HepG2 (cell line): ENCODE results near the gene B4GALT3. TPM values are rescaled to one million over a fixed set of nuclear protein-coding genes. Genes with fewer than 3 reads are reported as not detected.

Experiments
- AHR ChIP-seq: IDR thresholded peaks from 2 replicates; pipeline ENCODE4 v1.6.1; 2018; ENCODE audit warnings: missing genetic modification reagents, missing compliant biosample characterization
- CBX2 ChIP-seq, 2 experiments: fragments of 200-600 bp in 1 of 2; sonication (generic); formaldehyde crosslinking in 1 of 2; IDR thresholded peaks; 2 replicates each; pipeline versions ENCODE4 v1.7.0 to v1.8.1; 2018 to 2022; ENCODE audit warnings: low read depth in 2 of 2, low read length in 1 of 2, mild to moderate bottlenecking in 1 of 2, missing genetic modification reagents in 1 of 2
- ELF4 ChIP-seq: sonication (generic); formaldehyde crosslinking; IDR thresholded peaks from 2 replicates; pipeline ENCODE4 v1.5.0; 2020; ENCODE audit warnings: missing genetic modification reagents, mild to moderate bottlenecking, moderate library complexity, borderline replicate concordance
- KLF16 ChIP-seq, 2 experiments: sonication (generic) in 1 of 2; formaldehyde crosslinking in 1 of 2; IDR thresholded peaks; 2 replicates each; pipeline versions ENCODE4 v1.6.1 to v1.8.0; 2016 to 2023; ENCODE audit warnings: missing genetic modification reagents in 2 of 2, missing compliant biosample characterization in 1 of 2
- MAZ ChIP-seq, 2 experiments: sonication (generic) in 1 of 2; formaldehyde crosslinking in 1 of 2; IDR thresholded peaks; 2 replicates each; pipeline versions ENCODE4 v1.5.0 to v1.6.1; 2012 to 2020; ENCODE audit warnings: low read depth in 2 of 2, mild to moderate bottlenecking in 2 of 2, borderline replicate concordance in 1 of 2, improper control_type of control experiment in 1 of 2, low read length in 1 of 2, missing genetic modification reagents in 1 of 2, moderate library complexity in 1 of 2
- MLXIP ChIP-seq: sonication (generic); formaldehyde crosslinking; IDR thresholded peaks from 2 replicates; pipeline ENCODE4 v1.9.0; 2021; ENCODE audit warnings: missing genetic modification reagents, borderline replicate concordance
- NR2C2 ChIP-seq: sonication (generic); formaldehyde crosslinking; IDR thresholded peaks from 2 replicates; pipeline ENCODE4 v1.4.0; 2020; ENCODE audit warnings: missing genetic modification reagents, mild to moderate bottlenecking, moderate library complexity, borderline replicate concordance
- RBFOX2 ChIP-seq: fragments of 200-400 bp; formaldehyde crosslinking; IDR thresholded peaks from 2 replicates; pipeline ENCODE4 v1.6.1; 2017; ENCODE audit warnings: low read depth, mild to moderate bottlenecking, low read length
- SKI ChIP-seq: fragments of 450-650 bp; IDR thresholded peaks from one replicate; pipeline ENCODE4 v1.6.1; 2018; ENCODE audit warnings: mild to moderate bottlenecking; ENCODE audit not compliant: partially characterized antibody
- TBX2 ChIP-seq: sonication (generic); formaldehyde crosslinking; IDR thresholded peaks from 2 replicates; pipeline ENCODE4 v1.5.0; 2020; ENCODE audit warnings: missing genetic modification reagents, mild to moderate bottlenecking, borderline replicate concordance
- ZNF230 ChIP-seq: sonication (generic); formaldehyde crosslinking; IDR thresholded peaks from 2 replicates; pipeline ENCODE4 v1.4.0; 2020; ENCODE audit warnings: mild to moderate bottlenecking, missing genetic modification reagents
- ZNF264 ChIP-seq: sonication (generic); formaldehyde crosslinking; IDR thresholded peaks from 2 replicates; pipeline ENCODE4 v1.4.0; 2020; ENCODE audit warnings: missing genetic modification reagents
- ZNF335 ChIP-seq: sonication (generic); formaldehyde crosslinking; IDR thresholded peaks from 2 replicates; pipeline ENCODE4 v1.4.0; 2020; ENCODE audit warnings: missing genetic modification reagents
- ZNF574 ChIP-seq: sonication (generic); formaldehyde crosslinking; IDR thresholded peaks from 2 replicates; pipeline ENCODE4 v1.4.0; 2020; ENCODE audit warnings: missing genetic modification reagents
- ZNF891 ChIP-seq: sonication (generic); formaldehyde crosslinking; IDR thresholded peaks from 2 replicates; pipeline ENCODE4 v1.5.0; 2020; ENCODE audit warnings: mild to moderate bottlenecking, missing genetic modification reagents
- ZXDC ChIP-seq: sonication (generic); formaldehyde crosslinking; IDR thresholded peaks from 2 replicates; pipeline ENCODE4 v1.5.0; 2020; ENCODE audit warnings: mild to moderate bottlenecking, missing genetic modification reagents
- polyA plus RNA-seq, 8 experiments: library from polyadenylated mRNA; depleted of rRNA in 3 of 8; stranded (reverse) in 7 of 8; unstranded in 1 of 8; fragments of >200 nt; fragmentation: Illumina TruSeq in 4 of 8; extraction: Trizol in 4 of 8; gene quantifications; 2 replicates each; pipeline versions ENCODE4 v1.2.1 to v1.2.3, GENCODE V29; 2011 to 2016; ENCODE audit warnings: low read depth in 4 of 8, missing spikeins in 1 of 8, mixed read lengths in 1 of 8; ENCODE audit not compliant: insufficient read depth in 1 of 8
- total RNA-seq, 5 experiments: library from RNA; depleted of rRNA; stranded (reverse); fragments of >200 nt; fragmentation: Illumina TruSeq; extraction: Trizol; gene quantifications; 2 replicates each; pipeline ENCODE4 v1.2.3, GENCODE V29; 2016; ENCODE audit warnings: low read depth in 1 of 5
- TF ChIP-seq, protein P1 (sequence below): sonication (generic); formaldehyde crosslinking; IDR thresholded peaks from 2 replicates; pipeline ENCODE4 v1.4.0; 2020; ENCODE audit warnings: missing genetic modification reagents

Gene B4GALT3
- total and polyA plus RNA-seq, 2 of the 13 experiments (the other 11 are each of a cell fraction or from before 2014, with no cell fraction given), result 35.6 to 40.4 TPM

DNA sequence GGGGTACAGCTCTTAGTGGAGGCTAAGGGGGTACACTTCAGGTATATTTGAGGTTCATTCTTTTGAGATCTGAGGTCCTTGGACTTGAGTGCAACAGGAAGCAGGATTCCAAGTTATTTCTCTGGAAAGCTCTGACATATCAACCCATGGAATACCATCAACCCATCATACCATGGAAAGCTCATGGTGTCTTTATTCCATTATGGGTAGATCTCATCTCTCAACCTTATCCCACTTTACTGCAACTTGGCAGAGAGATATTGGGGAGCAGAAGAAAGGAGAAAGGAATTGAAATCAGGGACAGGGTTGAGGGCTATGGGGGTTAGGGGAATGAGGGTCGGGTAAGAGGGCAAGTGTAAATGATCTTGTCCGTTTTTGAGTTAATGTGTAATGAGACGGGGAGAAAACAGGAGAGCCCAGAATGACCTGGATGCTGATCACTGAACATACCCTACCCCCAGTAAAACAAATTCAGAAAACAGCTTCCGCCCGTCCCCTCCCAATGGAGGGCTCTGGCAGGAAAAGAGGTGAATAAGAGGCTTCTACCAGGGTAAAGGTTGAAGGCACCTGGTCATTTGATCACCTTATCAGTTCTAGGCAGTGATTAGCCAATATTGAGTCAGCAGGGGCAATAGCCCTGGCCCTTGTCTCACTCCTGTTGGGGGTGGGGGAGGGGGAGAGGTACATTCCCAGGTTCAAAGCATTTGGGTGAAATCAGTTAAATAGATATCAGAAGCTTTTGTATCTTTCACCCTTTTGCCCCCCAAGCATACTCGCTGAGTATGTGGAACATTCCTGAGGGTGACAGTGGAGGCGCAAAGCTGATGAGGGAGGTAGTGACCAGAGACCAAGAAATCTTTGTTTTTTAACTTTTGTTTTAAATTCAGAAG is 46.7 kb upstream of the B4GALT3 start (continued):
- TF ChIP-seq MAZ (IDR thresholded peaks at IDR 0.05; ENCODE audit: borderline replicate concordance, low read depth, low read length) (0 out of 2 replicates have a peak, but pooled peaks have one; percentile 62), MAZ (CRISPR knock-in tag; IDR thresholded peaks at IDR 0.05; ENCODE audit: low read depth) (no peak; the same call in none of the 2 replicates), ZNF335 (CRISPR knock-in tag) (peak; percentile 7; the same call in 1 of the 2 replicates), ZNF264 (CRISPR knock-in tag) (peak; percentile 51; the same call in 1 of the 2 replicates), ZNF574 (peak; percentile 46; the same call in 1 of the 2 replicates), ZNF891 (CRISPR knock-in tag) (no peak), RBFOX2 (peak; percentile 65), KLF16 (CRISPR knock-in tag; IDR thresholded peaks at IDR 0.05) (no peak), CBX2 (IDR thresholded peaks at IDR 0.05; ENCODE audit: low read depth, low read length) (no peak), CBX2 (CRISPR knock-in tag; IDR thresholded peaks at IDR 0.05; ENCODE audit: low read depth) (no peak), SKI (peak; percentile 31), ELF4 (CRISPR knock-in tag) (no peak), MLXIP (CRISPR knock-in tag) (0 out of 2 replicates have a peak, but pooled peaks have one; percentile 55), ZNF230 (peak; percentile 5; the same call in 1 of the 2 replicates), TBX2 (CRISPR knock-in tag) (peak; percentile 60; the same call in 1 of the 2 replicates), NR2C2 (CRISPR knock-in tag) (peak; percentile 84), ZXDC (no peak), AHR (CRISPR knock-in tag) (no peak)
- TF ChIP-seq, protein P1, sequence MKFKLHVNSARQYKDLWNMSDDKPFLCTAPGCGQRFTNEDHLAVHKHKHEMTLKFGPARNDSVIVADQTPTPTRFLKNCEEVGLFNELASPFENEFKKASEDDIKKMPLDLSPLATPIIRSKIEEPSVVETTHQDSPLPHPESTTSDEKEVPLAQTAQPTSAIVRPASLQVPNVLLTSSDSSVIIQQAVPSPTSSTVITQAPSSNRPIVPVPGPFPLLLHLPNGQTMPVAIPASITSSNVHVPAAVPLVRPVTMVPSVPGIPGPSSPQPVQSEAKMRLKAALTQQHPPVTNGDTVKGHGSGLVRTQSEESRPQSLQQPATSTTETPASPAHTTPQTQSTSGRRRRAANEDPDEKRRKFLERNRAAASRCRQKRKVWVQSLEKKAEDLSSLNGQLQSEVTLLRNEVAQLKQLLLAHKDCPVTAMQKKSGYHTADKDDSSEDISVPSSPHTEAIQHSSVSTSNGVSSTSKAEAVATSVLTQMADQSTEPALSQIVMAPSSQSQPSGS (CRISPR knock-in tag), result peak; percentile 80
